Liver (tissue), 3 donors: ENCODE data around the gene FUOM.
A peak's percentile ranks its signal among the peaks of the same experiment; 100 is the strongest.

Source experiments
- GABPA ChIP-seq, 2 donors: IDR thresholded peaks in 1 of 2; conservative IDR thresholded peaks in 1 of 2; 2 replicates each; pipeline ENCODE4 v1.6.1; 2016; ENCODE audit warnings: antibody characterized with exemption in 2 of 2, mild to moderate bottlenecking in 1 of 2, moderate library complexity in 1 of 2
- JUND ChIP-seq, 2 donors: IDR thresholded peaks; 2 replicates each; pipeline ENCODE4 v1.6.1; 2016; ENCODE audit warnings: antibody characterized with exemption in 2 of 2
- RAD21 ChIP-seq, 2 donors: IDR thresholded peaks; 2 replicates each; pipeline ENCODE4 v1.6.1; 2016; ENCODE audit warnings: antibody characterized with exemption in 2 of 2, mild to moderate bottlenecking in 2 of 2
- TF ChIP-seq, protein P1 (sequence below): IDR thresholded peaks from 2 replicates; pipeline ENCODE4 v1.6.1; 2016; ENCODE audit warnings: antibody characterized with exemption
- TF ChIP-seq, protein P2 (sequence below): fragments of 150-350 bp; IDR thresholded peaks from 2 replicates; pipeline ENCODE4 v1.5.1; 2017; ENCODE audit warnings: improper control_type of control experiment, low read depth, low read length; ENCODE audit not compliant: missing input control
- TF ChIP-seq, protein P3 (sequence below): IDR thresholded peaks from 2 replicates; pipeline ENCODE4 v1.6.1; 2016; ENCODE audit warnings: antibody characterized with exemption
- donor health status: healthy.
- donor health status: healthy.

DNA sequence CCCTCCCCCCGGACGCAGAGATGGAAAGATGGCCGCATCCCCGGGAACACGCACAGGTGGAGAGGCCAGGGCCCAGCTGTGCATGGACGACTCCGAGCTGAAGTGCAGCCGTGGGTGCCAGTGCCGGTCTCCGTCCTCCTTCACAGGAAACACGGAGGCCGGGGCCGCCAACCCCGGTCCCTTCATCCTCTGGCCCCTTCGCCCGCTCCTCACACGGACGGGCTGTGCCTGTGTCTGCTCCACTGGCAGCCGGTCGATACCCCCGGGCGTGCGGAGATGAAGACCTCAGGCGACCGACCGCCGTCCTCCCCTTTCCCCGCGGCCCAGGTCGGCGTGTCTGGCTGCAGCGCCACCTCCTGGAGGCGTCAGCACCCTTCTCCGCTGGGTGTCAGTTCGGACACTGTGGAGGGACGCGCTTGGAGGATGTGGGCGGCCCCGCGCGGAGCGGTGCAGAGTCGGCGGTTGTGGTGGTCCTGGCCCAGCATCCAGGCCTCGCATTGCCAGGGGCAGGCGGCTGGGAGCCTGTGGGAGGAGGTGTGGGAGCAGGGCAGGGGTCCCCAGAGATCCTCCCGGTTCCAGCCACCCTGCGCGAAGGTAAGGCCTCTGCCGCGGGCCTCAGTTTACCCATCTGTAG lies 39.2 kb downstream of the FUOM start:
- TF ChIP-seq, protein P1, sequence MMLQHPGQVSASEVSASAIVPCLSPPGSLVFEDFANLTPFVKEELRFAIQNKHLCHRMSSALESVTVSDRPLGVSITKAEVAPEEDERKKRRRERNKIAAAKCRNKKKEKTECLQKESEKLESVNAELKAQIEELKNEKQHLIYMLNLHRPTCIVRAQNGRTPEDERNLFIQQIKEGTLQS, result no peak
- TF ChIP-seq JUND (IDR thresholded peaks at IDR 0.05), result no peak
- TF ChIP-seq, protein P2, sequence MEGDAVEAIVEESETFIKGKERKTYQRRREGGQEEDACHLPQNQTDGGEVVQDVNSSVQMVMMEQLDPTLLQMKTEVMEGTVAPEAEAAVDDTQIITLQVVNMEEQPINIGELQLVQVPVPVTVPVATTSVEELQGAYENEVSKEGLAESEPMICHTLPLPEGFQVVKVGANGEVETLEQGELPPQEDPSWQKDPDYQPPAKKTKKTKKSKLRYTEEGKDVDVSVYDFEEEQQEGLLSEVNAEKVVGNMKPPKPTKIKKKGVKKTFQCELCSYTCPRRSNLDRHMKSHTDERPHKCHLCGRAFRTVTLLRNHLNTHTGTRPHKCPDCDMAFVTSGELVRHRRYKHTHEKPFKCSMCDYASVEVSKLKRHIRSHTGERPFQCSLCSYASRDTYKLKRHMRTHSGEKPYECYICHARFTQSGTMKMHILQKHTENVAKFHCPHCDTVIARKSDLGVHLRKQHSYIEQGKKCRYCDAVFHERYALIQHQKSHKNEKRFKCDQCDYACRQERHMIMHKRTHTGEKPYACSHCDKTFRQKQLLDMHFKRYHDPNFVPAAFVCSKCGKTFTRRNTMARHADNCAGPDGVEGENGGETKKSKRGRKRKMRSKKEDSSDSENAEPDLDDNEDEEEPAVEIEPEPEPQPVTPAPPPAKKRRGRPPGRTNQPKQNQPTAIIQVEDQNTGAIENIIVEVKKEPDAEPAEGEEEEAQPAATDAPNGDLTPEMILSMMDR, result peak; percentile 45
- TF ChIP-seq GABPA (IDR thresholded peaks at IDR 0.05 in 1 of 2, conservative IDR thresholded peaks at IDR 0.05 in 1 of 2), result no peak
- TF ChIP-seq RAD21 (IDR thresholded peaks at IDR 0.05), result peak; percentile 45 to 72
- TF ChIP-seq, protein P3, sequence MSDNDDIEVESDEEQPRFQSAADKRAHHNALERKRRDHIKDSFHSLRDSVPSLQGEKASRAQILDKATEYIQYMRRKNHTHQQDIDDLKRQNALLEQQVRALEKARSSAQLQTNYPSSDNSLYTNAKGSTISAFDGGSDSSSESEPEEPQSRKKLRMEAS, result no peak
